Measurements from ENCODE around the gene SNAI1.
A peak's percentile ranks its signal among the peaks of the same experiment; 100 is the strongest.

The SNAI1 gene

DNA sequence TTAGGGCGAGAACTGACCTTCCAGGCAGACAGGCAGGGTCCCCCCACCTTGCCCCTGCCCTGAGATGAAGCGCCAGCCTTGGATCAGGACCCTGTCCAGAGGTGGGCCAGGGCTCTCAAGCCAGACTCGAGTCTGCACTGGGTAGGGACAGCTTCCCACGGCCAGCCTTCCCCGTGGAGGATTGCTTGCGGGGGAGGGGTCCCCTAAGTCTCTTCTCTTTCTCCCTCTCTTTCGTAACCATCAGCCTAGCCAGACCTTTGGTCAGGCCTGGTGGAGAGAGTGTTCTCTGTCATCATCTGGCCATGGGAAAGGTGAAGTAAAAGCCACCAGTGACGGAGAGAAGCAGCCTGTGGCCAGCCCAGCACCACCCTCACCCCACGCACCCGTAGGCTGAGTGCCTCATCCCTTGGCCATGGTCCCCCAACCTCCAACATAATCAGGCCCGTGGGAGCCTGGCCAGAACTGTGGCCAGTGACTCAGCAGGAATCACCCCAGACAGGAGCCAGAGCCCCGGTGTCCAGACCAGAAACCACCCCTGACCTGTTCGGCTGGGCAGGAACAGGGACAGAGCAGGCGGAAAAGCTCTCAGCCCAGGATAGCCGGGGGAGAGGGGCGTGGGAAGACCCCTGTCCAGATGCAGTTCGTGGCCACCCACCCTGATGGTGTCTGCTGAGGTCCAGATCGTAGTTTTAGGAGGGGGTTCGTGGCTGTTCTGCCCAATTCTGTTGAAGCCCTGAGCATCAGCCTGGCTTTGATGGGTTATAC is 47.1 kb downstream of the SNAI1 start:
- peak; percentile 22 for DNase-seq (ENCODE audit: low read depth)
- TF ChIP-seq, protein P1, sequence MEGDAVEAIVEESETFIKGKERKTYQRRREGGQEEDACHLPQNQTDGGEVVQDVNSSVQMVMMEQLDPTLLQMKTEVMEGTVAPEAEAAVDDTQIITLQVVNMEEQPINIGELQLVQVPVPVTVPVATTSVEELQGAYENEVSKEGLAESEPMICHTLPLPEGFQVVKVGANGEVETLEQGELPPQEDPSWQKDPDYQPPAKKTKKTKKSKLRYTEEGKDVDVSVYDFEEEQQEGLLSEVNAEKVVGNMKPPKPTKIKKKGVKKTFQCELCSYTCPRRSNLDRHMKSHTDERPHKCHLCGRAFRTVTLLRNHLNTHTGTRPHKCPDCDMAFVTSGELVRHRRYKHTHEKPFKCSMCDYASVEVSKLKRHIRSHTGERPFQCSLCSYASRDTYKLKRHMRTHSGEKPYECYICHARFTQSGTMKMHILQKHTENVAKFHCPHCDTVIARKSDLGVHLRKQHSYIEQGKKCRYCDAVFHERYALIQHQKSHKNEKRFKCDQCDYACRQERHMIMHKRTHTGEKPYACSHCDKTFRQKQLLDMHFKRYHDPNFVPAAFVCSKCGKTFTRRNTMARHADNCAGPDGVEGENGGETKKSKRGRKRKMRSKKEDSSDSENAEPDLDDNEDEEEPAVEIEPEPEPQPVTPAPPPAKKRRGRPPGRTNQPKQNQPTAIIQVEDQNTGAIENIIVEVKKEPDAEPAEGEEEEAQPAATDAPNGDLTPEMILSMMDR (IDR thresholded peaks at IDR 0.05; ENCODE audit: insufficient read depth, low read depth, low read length, missing control alignments): no peak
- H3K4me3 ChIP-seq (ENCODE audit: low read length): no peak overlapping the region

- no peak overlapping the region for H3K4me3 ChIP-seq (ENCODE audit: low read length)
- TF ChIP-seq, protein P1 (IDR thresholded peaks at IDR 0.05; ENCODE audit: insufficient read depth, low read depth, low read length, missing control alignments): no peak
- no peak for DNase-seq (ENCODE audit: low read depth)
Measured at GRCh38 chr20:50032955-50033666, 50.3 kb downstream of the SNAI1 start.

- peak; percentile 62 for DNase-seq (ENCODE audit: low read depth)
- TF ChIP-seq, protein P1 (IDR thresholded peaks at IDR 0.05; ENCODE audit: insufficient read depth, low read depth, low read length, missing control alignments): no peak
- H3K4me3 ChIP-seq (ENCODE audit: low read length): no peak overlapping the region
Measured at GRCh38 chr20:50034567-50035180, 51.9 kb downstream of the SNAI1 start.

GRCh38 chr20:50036703-50037102 is 53.9 kb downstream of the SNAI1 start:
- no peak overlapping the region for H3K4me3 ChIP-seq (ENCODE audit: low read length)
- TF ChIP-seq, protein P1 (IDR thresholded peaks at IDR 0.05; ENCODE audit: insufficient read depth, low read depth, low read length, missing control alignments): no peak
- no peak for DNase-seq (ENCODE audit: low read depth)

- TF ChIP-seq, protein P1 (IDR thresholded peaks at IDR 0.05; ENCODE audit: insufficient read depth, low read depth, low read length, missing control alignments): no peak
- DNase-seq (ENCODE audit: low read depth): peak; percentile 67
- no peak overlapping the region for H3K4me3 ChIP-seq (ENCODE audit: low read length)
Measured at GRCh38 chr20:50037123-50037522, 54.3 kb downstream of the SNAI1 start.

- no peak for DNase-seq (ENCODE audit: low read depth)
- TF ChIP-seq, protein P1 (IDR thresholded peaks at IDR 0.05; ENCODE audit: insufficient read depth, low read depth, low read length, missing control alignments): no peak
- H3K4me3 ChIP-seq (ENCODE audit: low read length): no peak overlapping the region
Measured at GRCh38 chr20:50037575-50037974, 54.8 kb downstream of the SNAI1 start.
